H9 (cell line): Measurements from ENCODE around the gene GRHL3. TPM values are rescaled to one million over a fixed set of nuclear protein-coding genes. Genes with fewer than 3 reads are reported as not detected.

Experiments
- DNase-seq: peaks from one replicate; pipeline ENCODE4 v3.0.0-alpha.2; 2017
- H2AFZ ChIP-seq: one replicate; pipeline ENCODE4 v1.6.1; 2013; ENCODE audit warnings: mild to moderate bottlenecking, low read length, control low read depth, moderate library complexity
- H2AK5ac ChIP-seq: 2 replicates; pipeline ENCODE4 v1.6.1; 2013; ENCODE audit warnings: low read length, control low read depth, mixed read lengths; ENCODE audit not compliant: insufficient read length
- H2BK120ac ChIP-seq: one replicate; pipeline ENCODE4 v1.6.1; 2013; ENCODE audit warnings: low read depth, mild to moderate bottlenecking, low read length, control low read depth, inconsistent platforms; ENCODE audit not compliant: poor library complexity, severe bottlenecking
- H2BK12ac ChIP-seq: 2 replicates; pipeline ENCODE4 v1.6.1; 2013; ENCODE audit warnings: low read length, control low read depth, mixed read lengths, low read depth; ENCODE audit not compliant: insufficient read length
- H2BK15ac ChIP-seq: 2 replicates; pipeline ENCODE4 v1.6.1; 2013; ENCODE audit warnings: low read depth, low read length, control low read depth
- H2BK20ac ChIP-seq: one replicate; pipeline ENCODE4 v1.6.1; 2013; ENCODE audit warnings: low read depth, mild to moderate bottlenecking, low read length, control low read depth, inconsistent platforms; ENCODE audit not compliant: poor library complexity, severe bottlenecking
- H2BK5ac ChIP-seq: 2 replicates; pipeline ENCODE4 v1.6.1; 2013; ENCODE audit warnings: low read length, control low read depth, mixed read lengths; ENCODE audit not compliant: insufficient read length
- H3K14ac ChIP-seq: 2 replicates; pipeline ENCODE4 v1.6.1; 2013; ENCODE audit warnings: low read length, control low read depth; ENCODE audit not compliant: insufficient read depth
- H3K18ac ChIP-seq: 2 replicates; pipeline ENCODE4 v1.6.1; 2013; ENCODE audit warnings: low read depth, mild to moderate bottlenecking, mixed read lengths, low read length, control low read depth; ENCODE audit not compliant: insufficient read length
- H3K23ac ChIP-seq: 2 replicates; pipeline ENCODE4 v1.6.1; 2013; ENCODE audit warnings: low read length, control low read depth, mixed read lengths, low read depth; ENCODE audit not compliant: insufficient read length
- H3K23me2 ChIP-seq: 2 replicates; pipeline ENCODE4 v1.6.1; 2013; ENCODE audit warnings: low read depth, mild to moderate bottlenecking, mixed read lengths, low read length, control low read depth; ENCODE audit not compliant: insufficient read length, poor library complexity, severe bottlenecking
- H3K27ac ChIP-seq: 2 replicates; pipeline ENCODE4 v1.5.1; 2013; ENCODE audit warnings: low read length, control low read depth, mixed read lengths, low read depth; ENCODE audit not compliant: insufficient read length
- H3K27me3 ChIP-seq: 2 replicates; pipeline ENCODE4 v1.6.1; 2013; ENCODE audit warnings: low read length, control low read depth, inconsistent platforms; ENCODE audit not compliant: insufficient read depth
- H3K4ac ChIP-seq: 2 replicates; pipeline ENCODE4 v1.6.1; 2013; ENCODE audit warnings: low read depth, mild to moderate bottlenecking, control low read depth, inconsistent platforms, low read length, moderate library complexity
- H3K4me1 ChIP-seq: 2 replicates; pipeline ENCODE4 v1.6.1; 2013; ENCODE audit warnings: low read length, control low read depth, inconsistent platforms; ENCODE audit not compliant: insufficient read depth
- H3K4me2 ChIP-seq: 2 replicates; pipeline ENCODE4 v1.6.1; 2013; ENCODE audit warnings: low read length, control low read depth, mixed read lengths; ENCODE audit not compliant: insufficient read length, insufficient read depth
- H3K56ac ChIP-seq: 2 replicates; pipeline ENCODE4 v1.6.1; 2013; ENCODE audit warnings: low read depth, mild to moderate bottlenecking, mixed read lengths, low read length, control low read depth; ENCODE audit not compliant: insufficient read length
- H3K79me1 ChIP-seq: 2 replicates; pipeline ENCODE4 v1.6.1; 2013; ENCODE audit warnings: low read depth, mild to moderate bottlenecking, moderate library complexity, low read length, control low read depth, inconsistent platforms; ENCODE audit not compliant: insufficient read depth, poor library complexity, severe bottlenecking
- H3K79me2 ChIP-seq: 2 replicates; pipeline ENCODE4 v1.6.1; 2013; ENCODE audit warnings: low read length, control low read depth, inconsistent platforms; ENCODE audit not compliant: insufficient read depth
- H3K9ac ChIP-seq: 2 replicates; pipeline ENCODE4 v1.6.1; 2013; ENCODE audit warnings: low read length, control low read depth, mixed read lengths; ENCODE audit not compliant: insufficient read length; ENCODE audit errors: extremely low read depth
- H3K9me3 ChIP-seq: one replicate; pipeline ENCODE4 v1.6.1; 2013; ENCODE audit warnings: low read depth, low read length, inconsistent platforms; ENCODE audit not compliant: control insufficient read depth
- H3T11ph ChIP-seq: one replicate; pipeline ENCODE4 v1.6.1; 2013; ENCODE audit warnings: mild to moderate bottlenecking, low read length, control low read depth, inconsistent platforms
- H4K20me1 ChIP-seq: one replicate; pipeline ENCODE4 v1.6.1; 2013; ENCODE audit not compliant: control insufficient read depth, insufficient read length, insufficient read depth
- H4K5ac ChIP-seq: 2 replicates; pipeline ENCODE4 v1.6.1; 2013; ENCODE audit warnings: low read depth, mild to moderate bottlenecking, mixed read lengths, low read length, control low read depth; ENCODE audit not compliant: insufficient read length
- H4K8ac ChIP-seq: replicated peaks from 2 replicates; pipeline ENCODE4 v1.6.1; 2013; ENCODE audit warnings: low read length, control low read depth, mixed read lengths, low read depth; ENCODE audit not compliant: insufficient read length
- H4K91ac ChIP-seq: 2 replicates; pipeline ENCODE4 v1.6.1; 2013; ENCODE audit warnings: low read depth, mild to moderate bottlenecking, moderate library complexity, mixed read lengths, low read length, control low read depth; ENCODE audit not compliant: insufficient read length
- H3K27ac Mint-ChIP-seq, 3 experiments: 2 replicates in 2 of 3; 3 replicates in 1 of 3; pipeline ENCODE4 v1.8.0; 2020 to 2021; ENCODE audit warnings: mixed read lengths in 3 of 3, mild to moderate bottlenecking in 1 of 3, moderate library complexity in 1 of 3
- H3K27me3 Mint-ChIP-seq: 2 replicates; pipeline ENCODE4 v1.8.0; 2021; ENCODE audit warnings: low read depth, mild to moderate bottlenecking, moderate library complexity, mixed read lengths
- H3K36me3 Mint-ChIP-seq, 3 experiments: 2 replicates in 2 of 3; 3 replicates in 1 of 3; pipeline ENCODE4 v1.8.0; 2020 to 2021; ENCODE audit warnings: low read depth in 3 of 3, mixed read lengths in 3 of 3; ENCODE audit not compliant: insufficient read depth in 1 of 3
- H3K4me1 Mint-ChIP-seq, 2 experiments: 2 replicates each; pipeline ENCODE4 v1.8.0; 2020; ENCODE audit warnings: mixed read lengths in 2 of 2
- H3K4me3 Mint-ChIP-seq, 2 experiments: 2 replicates in 1 of 2; 3 replicates in 1 of 2; pipeline ENCODE4 v1.8.0; 2020 to 2021; ENCODE audit warnings: mild to moderate bottlenecking in 2 of 2, mixed read lengths in 2 of 2, moderate library complexity in 1 of 2
- H3K9me3 Mint-ChIP-seq, 2 experiments: 2 replicates in 1 of 2; 3 replicates in 1 of 2; pipeline ENCODE4 v1.8.0; 2020; ENCODE audit warnings: mild to moderate bottlenecking in 2 of 2, mixed read lengths in 2 of 2, moderate library complexity in 1 of 2
- WGBS: extraction: QIAGEN DNeasy Blood & Tissue Kit; methylation state at CpG from one replicate; pipeline ENCODE4 v1.1.7; 2013; ENCODE audit warnings: missing lambda C conversion rate, low lambda C conversion rate, mixed read lengths; ENCODE audit not compliant: insufficient read length; ENCODE audit errors: extremely low coverage; 5-methylcytosine and 5-hydroxymethylcytosine counted together
- total RNA-seq: library from RNA; stranded (reverse); gene quantifications from 2 replicates; pipeline ENCODE4 v1.2.1, GENCODE V29; 2021
- TF ChIP-seq, protein P1 (sequence below): fragments of 200-600 bp; sonication (generic); conservative IDR thresholded peaks from 3 replicates; pipeline ENCODE4 v1.8.0; 2021; ENCODE audit warnings: antibody characterized with exemption, mild to moderate bottlenecking

The GRHL3 gene
- total RNA-seq, 1 experiment from 2014 or later: 3.5 TPM

DNA sequence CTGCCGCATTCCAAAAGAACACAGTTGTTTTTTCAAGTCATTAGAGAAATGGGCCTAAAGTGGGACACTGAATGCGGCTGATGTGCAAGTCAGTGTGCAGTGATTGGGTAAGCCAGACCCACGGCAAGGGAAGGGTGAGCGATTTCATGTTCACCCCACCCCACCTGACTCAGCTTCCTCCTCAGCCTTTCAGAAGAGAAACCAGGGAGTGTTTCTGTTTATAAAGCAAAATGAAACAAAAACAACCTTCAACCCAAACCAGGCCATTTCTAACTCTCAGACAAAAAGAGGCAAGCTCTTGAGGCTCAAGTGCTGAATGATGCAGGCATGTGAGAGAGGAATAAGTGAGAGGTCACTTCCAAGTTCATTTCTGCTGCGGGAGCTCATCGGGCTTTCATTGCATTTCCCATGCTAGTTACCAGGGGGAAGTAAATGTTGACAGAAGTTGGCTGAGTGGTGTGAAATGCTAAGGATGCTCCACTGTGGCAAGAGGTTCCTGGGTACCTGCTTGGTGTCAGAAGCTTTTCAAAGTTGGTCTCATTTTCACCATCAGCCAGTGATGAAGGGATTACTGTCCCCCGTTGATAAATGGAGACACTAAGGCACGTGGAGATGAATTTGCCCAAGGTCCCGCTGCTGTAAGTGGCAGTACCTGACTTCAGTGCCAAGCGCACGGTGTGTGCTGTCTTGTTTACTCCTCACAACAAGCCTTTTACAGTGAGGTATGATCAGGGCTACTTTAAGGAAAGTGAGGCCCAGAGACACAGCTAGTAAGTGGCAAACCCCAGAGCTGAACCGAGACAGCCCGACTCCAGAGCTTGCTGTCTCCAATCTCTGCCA, 65.3 kb downstream of the GRHL3 start:
- no peak overlapping the region for H3K14ac ChIP-seq
- no peak overlapping the region for H2AK5ac ChIP-seq
- no peak overlapping the region for H2BK120ac ChIP-seq
- no peaks in the 10 kb centered on the region for H3K9me3 ChIP-seq
- no peaks in the 10 kb centered on the region for H3K79me2 ChIP-seq
- H4K20me1 ChIP-seq: no peaks in the 10 kb centered on the region
- no peak overlapping the region for H2AFZ ChIP-seq
- Mint-ChIP-seq H3K36me3 (peaks cover 0 to 11% (median 8%) of the 10 kb centered on the region in 3 experiments; a peak in 4 of 7 replicates), H3K27me3 (no peaks in the 10 kb centered on the region), H3K9me3 (no peaks in the 10 kb centered on the region), H3K4me1 (peaks cover 0 to 4% of the 10 kb centered on the region in 2 experiments; a peak in 3 of 4 replicates), H3K4me3 (no peak overlapping the region), H3K27ac (no peak overlapping the region)
- no peak overlapping the region for H3K56ac ChIP-seq
- H3K23ac ChIP-seq: no peak overlapping the region
- H4K8ac ChIP-seq: no peak overlapping the region
- H3K23me2 ChIP-seq: no peaks in the 10 kb centered on the region
- no peak overlapping the region for H3K4me2 ChIP-seq
- TF ChIP-seq, protein P1, sequence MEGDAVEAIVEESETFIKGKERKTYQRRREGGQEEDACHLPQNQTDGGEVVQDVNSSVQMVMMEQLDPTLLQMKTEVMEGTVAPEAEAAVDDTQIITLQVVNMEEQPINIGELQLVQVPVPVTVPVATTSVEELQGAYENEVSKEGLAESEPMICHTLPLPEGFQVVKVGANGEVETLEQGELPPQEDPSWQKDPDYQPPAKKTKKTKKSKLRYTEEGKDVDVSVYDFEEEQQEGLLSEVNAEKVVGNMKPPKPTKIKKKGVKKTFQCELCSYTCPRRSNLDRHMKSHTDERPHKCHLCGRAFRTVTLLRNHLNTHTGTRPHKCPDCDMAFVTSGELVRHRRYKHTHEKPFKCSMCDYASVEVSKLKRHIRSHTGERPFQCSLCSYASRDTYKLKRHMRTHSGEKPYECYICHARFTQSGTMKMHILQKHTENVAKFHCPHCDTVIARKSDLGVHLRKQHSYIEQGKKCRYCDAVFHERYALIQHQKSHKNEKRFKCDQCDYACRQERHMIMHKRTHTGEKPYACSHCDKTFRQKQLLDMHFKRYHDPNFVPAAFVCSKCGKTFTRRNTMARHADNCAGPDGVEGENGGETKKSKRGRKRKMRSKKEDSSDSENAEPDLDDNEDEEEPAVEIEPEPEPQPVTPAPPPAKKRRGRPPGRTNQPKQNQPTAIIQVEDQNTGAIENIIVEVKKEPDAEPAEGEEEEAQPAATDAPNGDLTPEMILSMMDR: no peak
- no peak overlapping the region for H2BK5ac ChIP-seq
- no peak overlapping the region for H2BK12ac ChIP-seq
- no peaks in the 10 kb centered on the region for H3K27me3 ChIP-seq
- no CpG with 5 or more reads among the region's 13 CpGs for WGBS
- H3K79me1 ChIP-seq: no peaks in the 10 kb centered on the region
- no peak overlapping the region for H3K9ac ChIP-seq
- no peak overlapping the region for H3K4ac ChIP-seq
- H3K27ac ChIP-seq: no peak overlapping the region
- H2BK20ac ChIP-seq: no peak overlapping the region
- no peak overlapping the region for H3T11ph ChIP-seq
- no peaks in the 10 kb centered on the region for H3K4me1 ChIP-seq
- no peak for DNase-seq
- no peak overlapping the region for H4K91ac ChIP-seq
- no peak overlapping the region for H2BK15ac ChIP-seq
- H3K18ac ChIP-seq: no peak overlapping the region
- no peak overlapping the region for H4K5ac ChIP-seq
